ENCODE measurements around the gene VTN.

- no peak for TF ChIP-seq EZH2 (IDR thresholded peaks at IDR 0.05)
- TF ChIP-seq POLR2AphosphoS5 (IDR thresholded peaks at IDR 0.05; ENCODE audit: borderline replicate concordance, low read depth, low read length): no peak
Measured at GRCh38 chr17:28395426-28395825, 25.3 kb upstream of the VTN start.

Measured in SK-N-MC (cell line).